HEK293 (cell line): ENCODE measurements around the gene ANXA4.

Source experiments
- ZBTB7A ChIP-seq: fragments of 450-650 bp; formaldehyde crosslinking; IDR thresholded peaks from 2 replicates; pipeline ENCODE4 v1.5.1; 2016; ENCODE audit warnings: low read depth, missing biosample characterization, missing genetic modification characterization
- ZNF302 ChIP-seq: fragments of 450-650 bp; formaldehyde crosslinking; IDR thresholded peaks from 2 replicates; pipeline ENCODE4 v1.5.1; 2016; ENCODE audit warnings: missing biosample characterization, missing genetic modification characterization, low read depth
- ZNF549 ChIP-seq: fragments of 450-650 bp; IDR thresholded peaks from 2 replicates; pipeline ENCODE4 v1.5.1; 2018; ENCODE audit warnings: missing biosample characterization, missing genetic modification characterization, mild to moderate bottlenecking, inconsistent platforms, moderate library complexity

DNA sequence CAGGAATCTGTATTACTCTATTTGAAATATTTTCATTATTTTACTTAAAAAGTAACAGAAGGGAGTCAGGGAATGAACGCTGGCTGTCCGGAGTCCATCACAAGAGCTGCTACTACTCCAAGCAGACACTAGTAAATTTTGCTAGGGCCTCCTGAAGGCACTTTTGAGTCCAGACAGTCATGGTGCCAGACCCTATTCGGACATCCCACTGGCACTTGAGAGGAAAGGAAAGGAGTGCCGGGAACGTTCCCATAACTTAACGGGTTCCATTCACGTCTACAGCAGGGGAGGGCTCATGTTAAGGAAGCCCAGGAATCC lies 87.0 kb downstream of the ANXA4 start:
- no peak for TF ChIP-seq ZNF549
- no peak for TF ChIP-seq ZBTB7A (tag by site-specific recombination)
- no peak for TF ChIP-seq ZNF302 (tag by site-specific recombination)
